GM12891 (cell line): ENCODE measurements around the gene MRPS12.

Experiments
- DNase-seq: peaks from one replicate; pipeline ENCODE4 v3.0.0; 2011; ENCODE audit warnings: low spot score; ENCODE audit not compliant: insufficient read length
- FAIRE-seq: peaks from 2 replicates; lab custom pipeline; 2011; peaks lifted over from hg19 to GRCh38; lab: Jason Lieb, UNC
- PAX5 ChIP-seq: IDR thresholded peaks from 2 replicates; pipeline ENCODE4 v1.6.1; 2011; ENCODE audit warnings: low read length, moderate library complexity, mild to moderate bottlenecking; ENCODE audit not compliant: insufficient read depth, severe bottlenecking
- POLR2A ChIP-seq: IDR thresholded peaks from 2 replicates; pipeline ENCODE4 v1.6.1; 2011; ENCODE audit warnings: low read depth, low read length, control low read depth
- POLR2AphosphoS5 ChIP-seq: IDR thresholded peaks from 2 replicates; pipeline ENCODE4 v1.6.1; 2011; ENCODE audit warnings: low read depth, low read length, control low read depth
- POU2F2 ChIP-seq: IDR thresholded peaks from 2 replicates; pipeline ENCODE4 v1.6.1; 2011; ENCODE audit warnings: low read depth, mild to moderate bottlenecking, control low read depth, low read length, moderate library complexity
- SPI1 ChIP-seq: IDR thresholded peaks from 2 replicates; pipeline ENCODE4 v1.6.1; 2011; ENCODE audit warnings: low read depth, low read length, control low read depth
- TAF1 ChIP-seq: IDR thresholded peaks from 2 replicates; pipeline ENCODE4 v1.6.1; 2011; ENCODE audit warnings: low read depth, low read length, control low read depth

MRPS12 gene

DNA sequence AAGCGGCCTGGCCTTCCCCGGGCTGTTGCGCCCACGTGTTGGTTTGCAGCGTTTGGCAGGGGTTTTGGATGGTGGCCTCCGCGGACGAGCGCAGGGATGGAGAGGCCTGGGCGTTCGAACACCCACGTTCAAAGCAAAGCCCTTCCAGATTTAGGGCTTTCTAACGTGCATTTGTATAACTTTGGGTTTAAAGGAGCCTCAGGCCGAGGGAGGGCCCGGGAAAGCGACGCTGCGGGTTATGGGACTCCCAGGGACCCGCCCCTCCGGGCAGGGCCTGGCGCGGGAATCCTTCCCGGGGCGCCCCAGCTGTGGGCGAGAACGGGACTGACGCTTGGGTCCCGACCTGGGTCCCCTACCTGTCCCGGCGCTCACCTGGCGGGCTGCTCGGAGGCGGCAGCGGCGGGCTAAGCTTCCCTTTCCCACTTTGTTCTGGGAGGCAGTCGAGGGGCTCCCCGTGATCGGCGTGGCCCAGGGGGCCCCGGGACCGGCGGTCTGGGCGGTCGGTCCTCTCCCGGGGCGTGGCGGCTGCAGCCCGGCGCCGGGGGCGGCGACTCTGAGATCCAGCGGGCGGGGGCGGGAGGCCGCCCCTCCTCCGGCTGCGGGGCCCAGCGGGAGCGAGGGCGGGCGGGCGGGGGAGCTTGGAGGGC lies 44.6 kb downstream of the MRPS12 start, which contains the start of gene FBXO17:
TSS of gene FBXO17 (minus strand) at position 529 of the 647 bp plus-strand sequence. CDS start 25,423 bp downstream, outside the sequence.
- no peak for DNase-seq
- no peak for FAIRE-seq
- TF ChIP-seq POLR2AphosphoS5 (no peak), POU2F2 (no peak), POLR2A (no peak), PAX5 (no peak), TAF1 (no peak), SPI1 (no peak)

DNA sequence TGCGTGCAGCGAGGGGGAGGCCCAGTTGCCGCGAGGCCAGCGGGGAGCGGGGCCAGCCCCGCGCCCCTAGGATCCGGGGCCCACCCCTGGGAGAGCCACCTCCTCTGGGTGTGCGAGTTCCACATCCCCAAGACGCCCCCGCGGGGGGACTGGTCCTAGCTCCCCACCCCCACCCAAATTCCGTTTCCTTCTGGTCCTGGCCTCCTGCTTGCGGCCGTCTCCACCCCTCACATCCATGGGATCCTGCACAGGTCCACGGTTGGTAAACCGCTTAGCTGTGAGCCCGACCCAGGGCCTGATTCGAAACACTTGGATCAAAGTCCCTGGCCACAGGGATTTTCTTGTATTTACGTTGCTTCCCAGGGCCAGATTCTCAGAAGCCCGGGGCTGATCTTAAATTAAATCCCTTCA lies 45.1 kb downstream of the MRPS12 start:
- no peak for FAIRE-seq
- TF ChIP-seq SPI1 = no peak
- TF ChIP-seq POLR2AphosphoS5 = no peak
- TF ChIP-seq POLR2A = no peak
- no peak for TF ChIP-seq POU2F2
- TF ChIP-seq TAF1 = no peak
- TF ChIP-seq PAX5 = no peak
- no peak for DNase-seq

DNA sequence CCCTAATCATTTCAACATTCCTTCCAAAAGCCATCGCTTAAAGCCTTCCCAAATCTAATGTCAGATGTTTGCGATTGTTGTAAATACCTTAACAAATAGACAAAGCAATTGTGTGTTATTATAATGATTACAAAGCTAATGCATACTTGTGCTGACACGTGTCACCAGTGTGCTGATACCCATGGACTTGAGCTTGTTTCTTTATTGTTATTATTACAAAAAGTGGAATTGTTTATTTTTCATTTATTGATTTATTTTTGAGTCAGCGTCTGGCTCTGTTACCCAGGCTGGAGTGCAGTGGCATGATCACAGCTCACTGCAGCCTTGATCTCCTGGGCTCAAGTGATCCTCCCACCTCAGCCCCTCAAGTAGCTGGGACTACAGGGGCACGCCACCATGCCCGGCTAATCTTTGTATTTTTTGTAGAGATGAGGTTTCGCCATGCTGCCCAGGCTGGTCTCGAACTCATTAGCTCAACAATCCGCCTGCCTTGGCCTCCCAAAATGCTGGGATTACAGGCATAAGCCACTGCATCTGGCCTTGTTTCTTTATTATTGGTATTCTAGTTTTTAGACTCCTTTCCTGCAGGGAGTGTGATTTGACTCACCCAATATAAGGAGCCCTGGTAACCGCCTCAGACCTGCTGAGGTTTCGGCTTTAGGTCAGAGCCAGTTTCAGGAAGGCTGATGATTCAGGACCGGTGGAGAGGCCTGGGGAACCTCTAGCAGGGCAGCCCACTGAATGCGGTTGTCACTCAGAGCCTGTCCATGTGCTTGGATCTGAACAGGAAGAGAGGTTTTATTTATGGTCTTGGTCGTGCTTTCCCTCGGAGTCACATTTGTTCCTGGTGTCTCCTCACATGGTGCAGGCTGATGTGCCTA lies 46.9 kb downstream of the MRPS12 start:
- DNase-seq (peak; percentile 58), FAIRE-seq (peak; percentile 90)
- TF ChIP-seq POLR2AphosphoS5 (no peak), SPI1 (no peak), POLR2A (no peak), POU2F2 (no peak), PAX5 (no peak), TAF1 (no peak)

DNA sequence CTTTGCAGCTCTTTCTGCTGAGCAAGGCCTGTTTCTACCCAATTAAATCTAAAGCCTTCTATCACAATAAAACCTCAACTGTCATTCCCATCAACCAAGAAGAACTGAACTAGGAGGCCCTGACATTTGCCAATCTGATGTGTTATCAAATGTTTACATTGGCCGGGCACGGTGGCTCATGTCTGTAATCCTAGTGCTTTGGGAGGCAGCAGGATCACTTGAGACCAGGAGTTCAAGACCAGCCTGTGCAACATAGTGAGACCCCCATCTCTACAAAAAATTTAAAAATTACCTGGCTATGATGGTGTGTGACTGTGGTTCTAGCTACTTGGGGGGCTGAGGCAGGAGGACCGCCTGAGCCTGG lies 47.6 kb downstream of the MRPS12 start:
- TF ChIP-seq POU2F2 (no peak), POLR2A (no peak), SPI1 (no peak), POLR2AphosphoS5 (no peak), PAX5 (no peak), TAF1 (no peak)
- FAIRE-seq = no peak

DNA sequence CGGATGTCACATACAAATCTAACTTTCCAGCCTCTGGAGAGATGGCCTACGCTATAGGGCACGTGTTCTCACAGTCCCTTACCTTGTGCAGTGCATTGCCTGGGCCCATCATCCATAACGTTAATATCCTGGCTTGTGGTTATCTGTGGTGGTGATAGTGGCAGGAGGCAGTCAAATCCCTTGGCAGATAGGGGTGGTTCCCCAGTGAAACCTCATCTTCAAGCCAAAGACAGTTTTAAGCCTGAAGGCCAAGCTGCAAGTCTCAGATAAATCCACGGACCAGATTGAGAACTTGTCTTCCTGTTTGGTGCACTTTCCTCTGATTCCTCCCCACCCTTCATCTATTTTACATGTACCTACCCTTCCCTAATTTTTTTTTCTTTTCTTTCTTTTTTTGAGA lies 49.1 kb downstream of the MRPS12 start:
- DNase-seq (no peak), FAIRE-seq (no peak)
- TF ChIP-seq SPI1 = no peak
- TF ChIP-seq PAX5 = no peak
- TF ChIP-seq POLR2A = no peak
- TF ChIP-seq POLR2AphosphoS5 = no peak
- TF ChIP-seq TAF1 = no peak
- no peak for TF ChIP-seq POU2F2

More for the DNA sequence above, 47.6 kb downstream of the MRPS12 start:
- no peak for DNase-seq

DNA sequence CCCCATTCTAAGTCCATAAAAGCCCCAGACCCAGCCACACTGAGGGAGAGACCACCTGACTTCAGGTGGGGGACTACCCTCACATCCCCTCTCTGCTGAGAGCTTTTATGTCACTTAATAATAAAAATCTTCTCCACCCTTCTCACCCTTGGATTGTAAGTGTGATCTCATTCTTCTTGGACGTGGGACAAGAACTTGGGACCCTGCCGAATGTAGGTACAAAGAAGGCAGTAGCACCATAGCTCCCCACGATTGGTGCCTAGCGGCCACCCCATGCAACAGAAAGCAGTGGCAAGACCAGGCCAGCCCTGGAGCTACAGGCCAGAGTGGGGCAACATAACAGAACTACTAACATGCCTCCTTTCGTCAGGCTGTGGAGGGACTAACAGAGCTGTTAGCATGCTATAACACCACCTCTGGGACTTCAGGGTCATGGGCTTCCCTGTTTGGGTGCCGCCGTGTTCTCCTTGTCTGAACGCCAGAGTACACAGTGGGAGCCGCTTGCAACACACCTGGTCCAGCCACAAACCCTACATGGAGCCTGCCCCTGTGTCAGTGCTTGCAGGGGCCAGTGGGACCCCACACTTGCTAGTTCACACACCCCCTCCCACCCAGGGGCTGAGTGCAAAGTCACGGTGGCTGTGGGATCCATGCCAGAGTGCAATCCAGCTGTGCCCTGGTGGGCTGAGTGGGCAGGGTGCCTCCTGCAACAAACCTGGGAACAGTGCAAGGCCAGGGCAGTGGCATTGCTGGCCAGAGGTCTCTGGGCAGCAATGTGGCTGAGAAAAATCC lies 50.0 kb downstream of the MRPS12 start:
- FAIRE-seq = no peak
- no peak for TF ChIP-seq POLR2A
- TF ChIP-seq POLR2AphosphoS5 = no peak
- TF ChIP-seq PAX5 = no peak
- no peak for TF ChIP-seq TAF1
- TF ChIP-seq SPI1 = no peak
- no peak for TF ChIP-seq POU2F2
- DNase-seq = no peak
